ENCODE data around the gene GUCA2B.
A peak's percentile ranks its signal among the peaks of the same experiment; 100 is the strongest.

The GUCA2B gene

DNA sequence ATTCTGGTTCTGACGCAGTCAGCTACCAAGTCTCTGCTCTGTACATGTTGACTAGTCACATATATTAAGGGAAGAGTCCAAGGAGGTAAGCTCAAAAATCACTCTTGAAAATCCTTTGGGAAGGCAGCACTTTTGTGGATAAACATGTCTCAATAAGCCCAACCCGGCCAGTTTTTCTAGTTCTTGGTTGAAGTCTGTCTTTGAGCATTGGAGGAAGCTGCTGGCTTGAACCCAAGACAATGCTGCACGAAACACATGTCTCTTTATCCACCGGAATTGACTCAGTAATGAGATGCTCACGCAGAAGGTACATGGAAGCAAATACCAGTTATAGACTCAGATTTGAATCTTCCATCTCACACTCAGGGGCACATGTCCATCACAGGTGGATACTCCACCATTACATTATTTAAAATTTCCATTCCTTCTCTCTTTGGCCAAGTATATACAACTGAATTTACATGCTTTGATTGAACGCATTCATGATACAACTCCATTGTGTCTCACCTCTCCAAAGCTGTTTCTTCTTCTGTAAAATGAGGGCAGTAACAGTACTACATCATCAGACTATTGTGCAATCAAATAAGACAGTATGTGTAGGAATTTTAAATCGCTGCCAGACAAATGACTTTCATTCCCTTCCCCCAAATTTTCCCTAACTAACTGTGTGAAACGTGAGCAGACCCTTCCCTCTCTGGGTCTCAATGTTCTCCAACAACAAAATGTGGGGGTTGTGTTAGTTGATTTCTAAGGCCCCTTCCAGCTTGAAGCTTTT lies 20.9 kb downstream of the GUCA2B start:
- TF ChIP-seq, protein P1, sequence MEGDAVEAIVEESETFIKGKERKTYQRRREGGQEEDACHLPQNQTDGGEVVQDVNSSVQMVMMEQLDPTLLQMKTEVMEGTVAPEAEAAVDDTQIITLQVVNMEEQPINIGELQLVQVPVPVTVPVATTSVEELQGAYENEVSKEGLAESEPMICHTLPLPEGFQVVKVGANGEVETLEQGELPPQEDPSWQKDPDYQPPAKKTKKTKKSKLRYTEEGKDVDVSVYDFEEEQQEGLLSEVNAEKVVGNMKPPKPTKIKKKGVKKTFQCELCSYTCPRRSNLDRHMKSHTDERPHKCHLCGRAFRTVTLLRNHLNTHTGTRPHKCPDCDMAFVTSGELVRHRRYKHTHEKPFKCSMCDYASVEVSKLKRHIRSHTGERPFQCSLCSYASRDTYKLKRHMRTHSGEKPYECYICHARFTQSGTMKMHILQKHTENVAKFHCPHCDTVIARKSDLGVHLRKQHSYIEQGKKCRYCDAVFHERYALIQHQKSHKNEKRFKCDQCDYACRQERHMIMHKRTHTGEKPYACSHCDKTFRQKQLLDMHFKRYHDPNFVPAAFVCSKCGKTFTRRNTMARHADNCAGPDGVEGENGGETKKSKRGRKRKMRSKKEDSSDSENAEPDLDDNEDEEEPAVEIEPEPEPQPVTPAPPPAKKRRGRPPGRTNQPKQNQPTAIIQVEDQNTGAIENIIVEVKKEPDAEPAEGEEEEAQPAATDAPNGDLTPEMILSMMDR (IDR thresholded peaks at IDR 0.05; ENCODE audit: low read depth, low read length, missing control alignments) = no peak
- in situ Hi-C loops (cut with HindIII; ENCODE audit: low sequenced_read_pairs) = no loop called here
- no peak for DNase-seq (ENCODE audit: low read depth)
- H3K4me3 ChIP-seq (ENCODE audit: low read depth, low read length) = no peak overlapping the region

- in situ Hi-C loops (cut with HindIII; ENCODE audit: low sequenced_read_pairs) = no loop called here
- no peak for DNase-seq (ENCODE audit: low read depth)
- TF ChIP-seq, protein P1 (IDR thresholded peaks at IDR 0.05; ENCODE audit: low read depth, low read length, missing control alignments) = no peak
- H3K4me3 ChIP-seq (ENCODE audit: low read depth, low read length) = no peak overlapping the region
Measured at GRCh38 chr1:42175314-42176054, 22.3 kb downstream of the GUCA2B start.

DNA sequence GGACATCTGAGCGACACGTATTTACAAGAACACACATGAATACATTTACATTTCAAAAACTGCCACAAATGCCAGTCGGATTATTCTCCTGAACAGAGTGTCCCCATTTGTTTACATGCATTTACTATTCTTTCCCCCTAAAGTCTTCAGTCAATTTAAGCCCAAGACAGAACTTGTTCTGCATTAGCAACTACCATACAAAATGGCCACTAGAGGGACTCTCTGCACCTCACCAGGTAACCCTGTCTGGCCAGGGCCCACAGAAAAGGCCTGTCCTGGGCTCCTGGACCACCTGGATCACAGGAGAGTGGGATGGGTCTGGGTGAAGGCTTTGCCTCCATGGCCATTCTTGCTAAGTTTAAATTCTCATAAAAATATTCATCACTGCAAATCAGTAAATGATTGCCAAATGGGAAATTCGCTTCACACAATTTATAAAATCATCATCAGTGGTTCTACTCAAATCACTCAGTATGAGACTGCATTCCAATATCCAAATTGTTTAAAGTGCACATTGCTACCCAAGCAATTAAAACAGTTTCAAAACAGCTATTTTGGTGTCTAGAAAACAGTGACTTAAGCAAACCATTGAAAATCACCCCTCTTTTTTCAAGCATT lies 23.8 kb downstream of the GUCA2B start:
- TF ChIP-seq, protein P1 (IDR thresholded peaks at IDR 0.05; ENCODE audit: low read depth, low read length, missing control alignments) = peak; percentile 84
- no peak overlapping the region for H3K4me3 ChIP-seq (ENCODE audit: low read depth, low read length)
- in situ Hi-C loops (cut with HindIII; ENCODE audit: low sequenced_read_pairs) = no loop called here
- peak; percentile 35 for DNase-seq (ENCODE audit: low read depth)

GRCh38 chr1:42177541-42177981 lies 24.4 kb downstream of the GUCA2B start:
- TF ChIP-seq, protein P1 (IDR thresholded peaks at IDR 0.05; ENCODE audit: low read depth, low read length, missing control alignments) = no peak
- no peak overlapping the region for H3K4me3 ChIP-seq (ENCODE audit: low read depth, low read length)
- in situ Hi-C loops (cut with HindIII; ENCODE audit: low sequenced_read_pairs) = no loop called here
- peak; percentile 64 for DNase-seq (ENCODE audit: low read depth)

GRCh38 chr1:42178249-42178648 lies 25.0 kb downstream of the GUCA2B start:
- in situ Hi-C loops (cut with HindIII; ENCODE audit: low sequenced_read_pairs) = no loop called here
- TF ChIP-seq, protein P1 (IDR thresholded peaks at IDR 0.05; ENCODE audit: low read depth, low read length, missing control alignments) = no peak

DNA sequence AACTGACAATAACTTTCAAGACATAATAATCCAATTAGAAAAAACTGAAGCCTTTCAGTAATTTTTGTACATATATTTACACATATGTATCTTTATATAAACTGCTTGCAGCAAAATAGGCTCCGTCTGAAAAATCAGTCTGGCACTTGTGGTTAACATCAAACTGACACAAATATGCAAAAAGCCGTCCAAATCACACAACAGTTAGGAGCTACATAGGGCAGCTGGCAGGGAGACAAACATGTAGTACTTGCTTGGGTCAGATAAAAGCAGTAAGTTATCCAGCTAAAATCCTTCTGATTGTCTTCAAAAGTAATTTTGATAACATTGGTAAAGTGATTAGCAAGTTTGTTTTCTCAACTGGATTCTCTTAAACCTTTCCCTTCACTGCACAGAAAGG lies 26.1 kb downstream of the GUCA2B start:
- H3K4me3 ChIP-seq (ENCODE audit: low read depth, low read length) = no peak overlapping the region
- DNase-seq (ENCODE audit: low read depth) = peak; percentile 74
- in situ Hi-C loops (cut with HindIII; ENCODE audit: low sequenced_read_pairs) = no loop called here
- TF ChIP-seq, protein P1 (IDR thresholded peaks at IDR 0.05; ENCODE audit: low read depth, low read length, missing control alignments) = no peak

More at GRCh38 chr1:42178249-42178648, 25.0 kb downstream of the GUCA2B start:
- no peak for DNase-seq (ENCODE audit: low read depth)
- H3K4me3 ChIP-seq (ENCODE audit: low read depth, low read length) = no peak overlapping the region
